WTC11 (cell line): ENCODE measurements around the gene ACTRT3.

Experiments
- CBFB ChIP-seq: sonication (generic); formaldehyde crosslinking; IDR thresholded peaks from 2 replicates; pipeline ENCODE4 v1.8.1; 2022; ENCODE audit warnings: mild to moderate bottlenecking, low read depth, missing genetic modification reagents
- CREM ChIP-seq: sonication (generic); formaldehyde crosslinking; IDR thresholded peaks from 2 replicates; pipeline ENCODE4 v1.8.1; 2022; ENCODE audit warnings: mild to moderate bottlenecking, missing genetic modification reagents, moderate library complexity
- FOXK1 ChIP-seq: sonication (generic); formaldehyde crosslinking; IDR thresholded peaks from 2 replicates; pipeline ENCODE4 v1.8.0; 2022; ENCODE audit warnings: mild to moderate bottlenecking, moderate library complexity, missing genetic modification reagents
- NFE2L1 ChIP-seq: sonication (generic); formaldehyde crosslinking; IDR thresholded peaks from 2 replicates; pipeline ENCODE4 v1.8.1; 2023; ENCODE audit warnings: missing genetic modification reagents
- TCF7 ChIP-seq: sonication (generic); formaldehyde crosslinking; IDR thresholded peaks from 2 replicates; pipeline ENCODE4 v1.8.0; 2022; ENCODE audit warnings: mild to moderate bottlenecking, low read depth, missing genetic modification reagents, moderate library complexity
- ZNF138 ChIP-seq: sonication (generic); formaldehyde crosslinking; conservative IDR thresholded peaks from 2 replicates; pipeline ENCODE4 v1.8.1; 2022; ENCODE audit warnings: mild to moderate bottlenecking, moderate library complexity, missing genetic modification reagents
- TF ChIP-seq, protein P1 (sequence below): fragments of 200-600 bp; IDR thresholded peaks from 2 replicates; pipeline ENCODE4 v1.8.0; 2022; ENCODE audit warnings: antibody characterized with exemption
- TF ChIP-seq, protein P2 (sequence below): sonication (generic); formaldehyde crosslinking; IDR thresholded peaks from 2 replicates; pipeline ENCODE4 v1.8.0; 2022; ENCODE audit warnings: mild to moderate bottlenecking, missing genetic modification reagents
- TF ChIP-seq, protein P3 (sequence below): fragments of 250-450 bp; sonication (Bioruptor Pico); IDR thresholded peaks from 2 replicates; pipeline ENCODE4 v1.9.0; 2021; ENCODE audit warnings: mild to moderate bottlenecking
- TF ChIP-seq, protein P4 (sequence below): sonication (generic); formaldehyde crosslinking; conservative IDR thresholded peaks from 2 replicates; pipeline ENCODE4 v1.8.1; 2023; ENCODE audit warnings: mild to moderate bottlenecking, low read depth, missing genetic modification reagents, moderate library complexity
- TF ChIP-seq, protein P5 (sequence below): sonication (generic); formaldehyde crosslinking; IDR thresholded peaks from 2 replicates; pipeline ENCODE4 v1.8.1; 2022; ENCODE audit warnings: mild to moderate bottlenecking, missing genetic modification reagents, moderate library complexity, borderline replicate concordance

DNA sequence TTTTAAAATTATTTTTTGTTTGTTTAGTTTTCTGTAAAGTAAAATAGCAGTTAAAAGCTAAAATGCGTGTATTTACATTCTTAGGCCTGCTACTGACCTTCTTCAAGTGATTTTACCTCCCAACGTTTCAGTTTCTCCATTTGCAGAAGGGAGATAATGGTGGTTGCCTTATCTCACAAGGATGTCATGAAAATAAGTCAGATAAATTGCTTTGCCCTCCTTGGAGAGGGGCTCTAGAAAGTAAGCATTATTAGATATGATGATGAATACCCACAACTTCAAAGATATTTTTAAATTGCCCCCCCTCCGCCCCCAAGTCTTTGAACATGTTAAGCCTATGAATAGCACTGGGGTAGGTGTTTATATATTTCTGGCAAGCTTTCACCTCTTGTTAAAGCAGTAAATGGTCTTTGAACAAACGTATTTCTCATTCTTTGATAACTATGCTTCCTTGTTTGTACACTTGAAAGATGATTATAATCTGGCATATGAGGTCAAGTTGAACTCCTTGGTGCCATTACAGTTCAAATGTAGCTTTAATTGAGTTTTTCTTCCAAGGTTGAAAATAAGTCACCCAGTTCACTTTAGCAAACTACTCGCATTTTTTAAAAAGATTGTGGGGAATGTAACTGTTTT is 10.9 kb downstream of the ACTRT3 start:
- TF ChIP-seq, protein P1, sequence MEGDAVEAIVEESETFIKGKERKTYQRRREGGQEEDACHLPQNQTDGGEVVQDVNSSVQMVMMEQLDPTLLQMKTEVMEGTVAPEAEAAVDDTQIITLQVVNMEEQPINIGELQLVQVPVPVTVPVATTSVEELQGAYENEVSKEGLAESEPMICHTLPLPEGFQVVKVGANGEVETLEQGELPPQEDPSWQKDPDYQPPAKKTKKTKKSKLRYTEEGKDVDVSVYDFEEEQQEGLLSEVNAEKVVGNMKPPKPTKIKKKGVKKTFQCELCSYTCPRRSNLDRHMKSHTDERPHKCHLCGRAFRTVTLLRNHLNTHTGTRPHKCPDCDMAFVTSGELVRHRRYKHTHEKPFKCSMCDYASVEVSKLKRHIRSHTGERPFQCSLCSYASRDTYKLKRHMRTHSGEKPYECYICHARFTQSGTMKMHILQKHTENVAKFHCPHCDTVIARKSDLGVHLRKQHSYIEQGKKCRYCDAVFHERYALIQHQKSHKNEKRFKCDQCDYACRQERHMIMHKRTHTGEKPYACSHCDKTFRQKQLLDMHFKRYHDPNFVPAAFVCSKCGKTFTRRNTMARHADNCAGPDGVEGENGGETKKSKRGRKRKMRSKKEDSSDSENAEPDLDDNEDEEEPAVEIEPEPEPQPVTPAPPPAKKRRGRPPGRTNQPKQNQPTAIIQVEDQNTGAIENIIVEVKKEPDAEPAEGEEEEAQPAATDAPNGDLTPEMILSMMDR, result no peak
- no peak for TF ChIP-seq ZNF138 (CRISPR knock-in tag)
- TF ChIP-seq, protein P2, sequence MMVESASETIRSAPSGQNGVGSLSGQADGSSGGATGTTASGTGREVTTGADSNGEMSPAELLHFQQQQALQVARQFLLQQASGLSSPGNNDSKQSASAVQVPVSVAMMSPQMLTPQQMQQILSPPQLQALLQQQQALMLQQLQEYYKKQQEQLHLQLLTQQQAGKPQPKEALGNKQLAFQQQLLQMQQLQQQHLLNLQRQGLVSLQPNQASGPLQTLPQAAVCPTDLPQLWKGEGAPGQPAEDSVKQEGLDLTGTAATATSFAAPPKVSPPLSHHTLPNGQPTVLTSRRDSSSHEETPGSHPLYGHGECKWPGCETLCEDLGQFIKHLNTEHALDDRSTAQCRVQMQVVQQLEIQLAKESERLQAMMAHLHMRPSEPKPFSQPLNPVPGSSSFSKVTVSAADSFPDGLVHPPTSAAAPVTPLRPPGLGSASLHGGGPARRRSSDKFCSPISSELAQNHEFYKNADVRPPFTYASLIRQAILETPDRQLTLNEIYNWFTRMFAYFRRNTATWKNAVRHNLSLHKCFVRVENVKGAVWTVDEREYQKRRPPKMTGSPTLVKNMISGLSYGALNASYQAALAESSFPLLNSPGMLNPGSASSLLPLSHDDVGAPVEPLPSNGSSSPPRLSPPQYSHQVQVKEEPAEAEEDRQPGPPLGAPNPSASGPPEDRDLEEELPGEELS (CRISPR knock-in tag), result no peak
- TF ChIP-seq, protein P3, sequence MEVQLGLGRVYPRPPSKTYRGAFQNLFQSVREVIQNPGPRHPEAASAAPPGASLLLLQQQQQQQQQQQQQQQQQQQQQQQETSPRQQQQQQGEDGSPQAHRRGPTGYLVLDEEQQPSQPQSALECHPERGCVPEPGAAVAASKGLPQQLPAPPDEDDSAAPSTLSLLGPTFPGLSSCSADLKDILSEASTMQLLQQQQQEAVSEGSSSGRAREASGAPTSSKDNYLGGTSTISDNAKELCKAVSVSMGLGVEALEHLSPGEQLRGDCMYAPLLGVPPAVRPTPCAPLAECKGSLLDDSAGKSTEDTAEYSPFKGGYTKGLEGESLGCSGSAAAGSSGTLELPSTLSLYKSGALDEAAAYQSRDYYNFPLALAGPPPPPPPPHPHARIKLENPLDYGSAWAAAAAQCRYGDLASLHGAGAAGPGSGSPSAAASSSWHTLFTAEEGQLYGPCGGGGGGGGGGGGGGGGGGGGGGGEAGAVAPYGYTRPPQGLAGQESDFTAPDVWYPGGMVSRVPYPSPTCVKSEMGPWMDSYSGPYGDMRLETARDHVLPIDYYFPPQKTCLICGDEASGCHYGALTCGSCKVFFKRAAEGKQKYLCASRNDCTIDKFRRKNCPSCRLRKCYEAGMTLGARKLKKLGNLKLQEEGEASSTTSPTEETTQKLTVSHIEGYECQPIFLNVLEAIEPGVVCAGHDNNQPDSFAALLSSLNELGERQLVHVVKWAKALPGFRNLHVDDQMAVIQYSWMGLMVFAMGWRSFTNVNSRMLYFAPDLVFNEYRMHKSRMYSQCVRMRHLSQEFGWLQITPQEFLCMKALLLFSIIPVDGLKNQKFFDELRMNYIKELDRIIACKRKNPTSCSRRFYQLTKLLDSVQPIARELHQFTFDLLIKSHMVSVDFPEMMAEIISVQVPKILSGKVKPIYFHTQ, result no peak
- no peak for TF ChIP-seq CREM (CRISPR knock-in tag)
- no peak for TF ChIP-seq CBFB (CRISPR knock-in tag)
- TF ChIP-seq NFE2L1, result no peak
- TF ChIP-seq, protein P4, sequence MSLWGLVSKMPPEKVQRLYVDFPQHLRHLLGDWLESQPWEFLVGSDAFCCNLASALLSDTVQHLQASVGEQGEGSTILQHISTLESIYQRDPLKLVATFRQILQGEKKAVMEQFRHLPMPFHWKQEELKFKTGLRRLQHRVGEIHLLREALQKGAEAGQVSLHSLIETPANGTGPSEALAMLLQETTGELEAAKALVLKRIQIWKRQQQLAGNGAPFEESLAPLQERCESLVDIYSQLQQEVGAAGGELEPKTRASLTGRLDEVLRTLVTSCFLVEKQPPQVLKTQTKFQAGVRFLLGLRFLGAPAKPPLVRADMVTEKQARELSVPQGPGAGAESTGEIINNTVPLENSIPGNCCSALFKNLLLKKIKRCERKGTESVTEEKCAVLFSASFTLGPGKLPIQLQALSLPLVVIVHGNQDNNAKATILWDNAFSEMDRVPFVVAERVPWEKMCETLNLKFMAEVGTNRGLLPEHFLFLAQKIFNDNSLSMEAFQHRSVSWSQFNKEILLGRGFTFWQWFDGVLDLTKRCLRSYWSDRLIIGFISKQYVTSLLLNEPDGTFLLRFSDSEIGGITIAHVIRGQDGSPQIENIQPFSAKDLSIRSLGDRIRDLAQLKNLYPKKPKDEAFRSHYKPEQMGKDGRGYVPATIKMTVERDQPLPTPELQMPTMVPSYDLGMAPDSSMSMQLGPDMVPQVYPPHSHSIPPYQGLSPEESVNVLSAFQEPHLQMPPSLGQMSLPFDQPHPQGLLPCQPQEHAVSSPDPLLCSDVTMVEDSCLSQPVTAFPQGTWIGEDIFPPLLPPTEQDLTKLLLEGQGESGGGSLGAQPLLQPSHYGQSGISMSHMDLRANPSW, result no peak
- TF ChIP-seq, protein P5, sequence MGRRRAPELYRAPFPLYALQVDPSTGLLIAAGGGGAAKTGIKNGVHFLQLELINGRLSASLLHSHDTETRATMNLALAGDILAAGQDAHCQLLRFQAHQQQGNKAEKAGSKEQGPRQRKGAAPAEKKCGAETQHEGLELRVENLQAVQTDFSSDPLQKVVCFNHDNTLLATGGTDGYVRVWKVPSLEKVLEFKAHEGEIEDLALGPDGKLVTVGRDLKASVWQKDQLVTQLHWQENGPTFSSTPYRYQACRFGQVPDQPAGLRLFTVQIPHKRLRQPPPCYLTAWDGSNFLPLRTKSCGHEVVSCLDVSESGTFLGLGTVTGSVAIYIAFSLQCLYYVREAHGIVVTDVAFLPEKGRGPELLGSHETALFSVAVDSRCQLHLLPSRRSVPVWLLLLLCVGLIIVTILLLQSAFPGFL (CRISPR knock-in tag), result no peak
- no peak for TF ChIP-seq TCF7
- no peak for TF ChIP-seq FOXK1 (CRISPR knock-in tag)
